Immature natural killer cell (primary cell): ENCODE results near the gene NEMP2. TPM values are rescaled to one million over a fixed set of nuclear protein-coding genes. Genes with fewer than 3 reads are reported as not detected.

ENCODE experiments used
- DNase-seq, 3 donors: peaks; one replicate each; pipeline ENCODE4 v3.0.0; 2022; ENCODE audit warnings: mixed read lengths in 1 of 3
- H3K27ac Mint-ChIP-seq, 6 donors: one replicate each; pipeline ENCODE4 v1.8.0; 2020; ENCODE audit warnings: mixed read lengths in 6 of 6, mild to moderate bottlenecking in 5 of 6, inconsistent platforms in 4 of 6, moderate library complexity in 3 of 6
- H3K27me3 Mint-ChIP-seq, 3 donors: one replicate each; pipeline ENCODE4 v1.8.0; 2020 to 2021; ENCODE audit warnings: low read depth in 3 of 3, mild to moderate bottlenecking in 3 of 3, mixed read lengths in 3 of 3, moderate library complexity in 3 of 3, inconsistent platforms in 1 of 3
- H3K36me3 Mint-ChIP-seq, 3 donors: one replicate each; pipeline ENCODE4 v1.8.0; 2020; ENCODE audit warnings: mixed read lengths in 3 of 3, inconsistent platforms in 2 of 3, mild to moderate bottlenecking in 2 of 3
- H3K4me1 Mint-ChIP-seq, 2 donors: one replicate each; pipeline ENCODE4 v1.8.0; 2020; ENCODE audit warnings: inconsistent platforms in 2 of 2, mild to moderate bottlenecking in 2 of 2, mixed read lengths in 2 of 2, moderate library complexity in 1 of 2
- H3K4me3 Mint-ChIP-seq, 5 donors: one replicate each; pipeline ENCODE4 v1.8.0; 2020; ENCODE audit warnings: mild to moderate bottlenecking in 5 of 5, mixed read lengths in 5 of 5, inconsistent platforms in 3 of 5, moderate library complexity in 3 of 5
- H3K9me3 Mint-ChIP-seq, 6 donors: one replicate each; pipeline ENCODE4 v1.8.0; 2020; ENCODE audit warnings: mild to moderate bottlenecking in 6 of 6, mixed read lengths in 6 of 6, inconsistent platforms in 4 of 6, moderate library complexity in 3 of 6
- polyA plus RNA-seq, 3 donors: library from polyadenylated mRNA; unstranded; fragments of 300-500 nt; fragmentation: Illumina TruSeq; gene quantifications; one replicate each; pipeline ENCODE4 v1.2.3, GENCODE V29; 2021

The NEMP2 gene, protein sequence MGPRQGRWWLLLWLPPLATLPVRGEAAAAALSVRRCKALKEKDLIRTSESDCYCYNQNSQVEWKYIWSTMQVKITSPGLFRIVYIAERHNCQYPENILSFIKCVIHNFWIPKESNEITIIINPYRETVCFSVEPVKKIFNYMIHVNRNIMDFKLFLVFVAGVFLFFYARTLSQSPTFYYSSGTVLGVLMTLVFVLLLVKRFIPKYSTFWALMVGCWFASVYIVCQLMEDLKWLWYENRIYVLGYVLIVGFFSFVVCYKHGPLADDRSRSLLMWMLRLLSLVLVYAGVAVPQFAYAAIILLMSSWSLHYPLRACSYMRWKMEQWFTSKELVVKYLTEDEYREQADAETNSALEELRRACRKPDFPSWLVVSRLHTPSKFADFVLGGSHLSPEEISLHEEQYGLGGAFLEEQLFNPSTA
- polyA plus RNA-seq: 10 to 100 TPM; 10.4 to 20.0 (median 11.4) TPM

DNA sequence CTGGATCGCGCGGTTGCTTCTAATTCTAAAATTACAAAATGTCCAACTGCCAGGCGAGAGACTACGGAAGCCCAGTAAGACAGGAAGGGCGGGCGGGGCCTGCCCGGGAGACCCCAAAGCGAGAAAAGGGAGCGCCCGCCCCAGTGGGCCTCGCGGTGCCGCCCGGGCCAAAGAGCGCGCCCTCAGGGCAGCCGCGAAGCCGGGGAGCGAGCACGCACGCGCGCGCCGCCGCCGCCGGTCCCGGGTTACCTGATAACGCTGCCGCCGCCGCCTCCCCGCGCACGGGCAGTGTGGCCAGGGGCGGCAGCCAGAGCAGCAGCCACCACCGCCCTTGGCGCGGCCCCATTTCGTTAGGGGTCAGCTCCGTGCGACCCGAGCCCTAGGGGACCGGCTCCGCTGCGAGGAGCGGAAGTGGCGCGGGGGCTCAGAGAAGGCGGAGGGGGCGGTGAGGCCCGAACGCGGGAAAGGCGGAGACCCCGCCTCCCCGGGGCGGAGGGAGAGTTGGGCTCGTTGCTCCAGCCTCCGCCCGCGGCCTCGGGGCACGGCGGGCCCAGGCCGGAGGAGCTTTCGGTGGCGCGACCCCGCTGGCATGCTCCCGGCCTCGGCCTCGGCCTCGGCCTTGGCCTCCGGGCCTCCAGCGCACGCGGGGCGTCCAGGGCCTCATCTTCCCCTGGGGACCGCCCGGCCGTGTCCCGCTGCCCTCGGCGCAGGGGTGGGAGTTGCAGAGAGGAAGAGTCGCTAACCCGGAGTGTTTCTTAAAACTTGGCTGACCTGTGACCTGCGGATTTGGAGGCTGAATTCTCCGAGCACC, at the start of gene NEMP2:
Gene NEMP2 (minus strand): TSS at position 413 of the 811 bp plus-strand sequence. CDS start 67 bp downstream, at position 346.
- peaks cover 2 to 15% (median 12%) of the 10 kb centered on the region in 3 donors for H3K27me3 Mint-ChIP-seq
- peak within 1 kb of the TSS; percentile 99 to 100 (median 100) for H3K27ac Mint-ChIP-seq
- peaks cover 8 to 18% (median 14%) of the 10 kb centered on the region in 3 donors for H3K36me3 Mint-ChIP-seq
- peaks cover 34 to 58% of the 10 kb centered on the region in 2 donors for H3K4me1 Mint-ChIP-seq
- peak; percentile 89 to 93 (median 92) for DNase-seq
- H3K9me3 Mint-ChIP-seq: peaks cover 1 to 13% (median 9%) of the 10 kb centered on the region in 6 donors
- peak within 1 kb of the TSS; percentile 95 to 99 (median 96) for H3K4me3 Mint-ChIP-seq

DNA sequence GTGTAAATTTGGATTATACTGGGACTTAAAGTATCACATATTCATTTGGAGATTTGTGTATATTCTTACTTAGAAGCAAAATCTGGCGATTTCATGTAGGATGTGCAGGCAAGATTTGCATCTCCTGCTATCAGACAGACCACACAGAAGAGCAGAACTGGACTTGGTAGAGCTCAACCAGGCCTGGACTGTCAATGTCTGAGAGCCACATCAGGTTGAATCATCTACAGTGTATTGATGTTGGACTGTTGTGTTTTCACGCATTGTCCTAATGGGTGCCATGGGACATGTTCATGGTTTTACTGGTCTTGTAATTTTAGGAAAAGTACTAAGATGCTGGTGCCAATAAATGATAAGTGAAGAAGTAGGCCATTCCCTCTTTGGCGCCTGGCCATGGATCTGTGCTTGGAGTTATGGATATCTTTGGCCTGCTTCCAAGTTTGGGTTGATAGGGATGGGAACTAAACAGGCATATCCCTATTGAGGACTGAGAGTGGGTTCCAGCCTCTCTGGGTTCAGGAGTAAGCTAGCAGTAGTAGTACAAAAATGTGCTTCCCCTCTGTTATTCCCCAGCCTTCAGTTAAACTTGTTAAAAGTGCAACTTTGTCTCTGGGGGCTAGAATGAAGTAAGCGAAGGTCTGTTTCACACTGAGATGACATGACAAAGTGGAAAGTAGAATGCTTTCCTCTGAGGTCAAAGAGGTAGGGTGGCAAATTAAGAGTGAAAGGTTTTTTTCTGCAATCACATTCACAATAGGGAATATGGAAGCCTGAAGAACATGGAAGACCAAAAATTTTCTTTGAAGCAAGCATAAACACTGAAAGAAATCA, 49.2 kb upstream of the NEMP2 start:
- no peak overlapping the region for H3K4me3 Mint-ChIP-seq

DNA sequence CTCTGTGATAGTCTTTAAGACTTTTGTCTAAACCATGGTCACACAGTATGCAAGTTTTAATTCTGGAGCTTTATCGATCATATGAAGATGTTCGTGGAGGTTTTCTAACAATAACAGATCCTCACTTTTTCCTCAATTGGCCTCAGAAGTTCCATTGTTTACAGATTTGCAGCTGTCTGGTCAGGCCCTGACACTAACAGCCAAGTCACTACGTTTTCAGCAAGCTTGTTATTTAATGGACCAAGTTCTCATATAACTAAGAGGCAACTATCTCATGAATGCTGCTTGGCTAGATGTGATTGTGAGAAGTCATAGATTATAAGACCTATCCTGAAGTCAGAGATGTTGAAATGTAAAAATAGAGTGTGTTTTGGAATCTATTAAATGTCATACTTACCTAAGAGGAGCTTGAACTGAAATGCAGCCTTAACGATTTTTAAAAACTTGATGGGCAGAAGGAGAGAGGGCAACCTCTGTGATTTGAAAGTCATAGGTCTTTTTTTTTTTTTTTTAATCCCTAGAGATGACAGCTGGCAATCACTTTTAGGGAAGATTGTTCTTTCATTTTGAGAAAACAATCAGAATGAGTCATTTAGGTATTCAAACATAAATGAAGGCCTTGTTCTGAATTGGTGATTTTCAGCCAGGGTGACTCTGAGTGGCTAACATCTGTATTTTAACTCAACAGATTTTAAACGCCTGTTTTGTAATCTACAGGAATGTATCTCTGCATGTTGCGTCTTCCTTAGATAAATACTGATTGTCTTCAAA, 48.4 kb upstream of the NEMP2 start:
- no peak for DNase-seq
- H3K27me3 Mint-ChIP-seq: peaks cover 0 to 5% (median 0%) of the 10 kb centered on the region in 3 donors
- no peak overlapping the region for H3K27ac Mint-ChIP-seq
- H3K36me3 Mint-ChIP-seq: peaks cover 3 to 15% (median 7%) of the 10 kb centered on the region in 3 donors
- no peaks in the 10 kb centered on the region for H3K9me3 Mint-ChIP-seq
- H3K4me3 Mint-ChIP-seq: no peak overlapping the region
- H3K4me1 Mint-ChIP-seq: peaks cover 26 to 34% of the 10 kb centered on the region in 2 donors

More for the DNA sequence above, 49.2 kb upstream of the NEMP2 start:
- Mint-ChIP-seq H3K36me3 (peaks cover 3 to 15% (median 7%) of the 10 kb centered on the region in 3 donors), H3K9me3 (no peaks in the 10 kb centered on the region), H3K27me3 (peaks cover 0 to 1% (median 0%) of the 10 kb centered on the region in 3 donors), H3K27ac (peak overlapping the region in 1 of 6 donors; percentile 21), H3K4me1 (peaks cover 18 to 26% of the 10 kb centered on the region in 2 donors)
- no peak for DNase-seq

DNA sequence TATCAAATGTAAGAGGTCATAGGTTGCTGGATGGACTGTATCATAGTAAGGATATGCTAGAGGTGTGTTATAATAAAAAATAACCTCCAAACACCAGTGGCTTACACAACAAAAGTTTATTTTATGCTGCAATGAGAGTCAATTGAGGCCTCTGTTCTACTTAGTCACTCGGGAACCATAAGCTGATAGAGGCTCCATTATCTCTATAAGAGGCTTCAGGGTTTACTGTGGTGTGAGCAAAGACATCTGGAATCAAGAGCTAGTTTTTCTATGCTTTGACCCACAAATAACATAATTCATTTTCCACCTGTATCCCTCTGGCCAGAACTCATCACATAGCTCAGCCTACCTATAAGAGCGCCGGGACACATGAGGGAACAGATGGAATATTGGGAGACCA, 47.5 kb upstream of the NEMP2 start:
- DNase-seq: no peak
- Mint-ChIP-seq H3K9me3 (no peaks in the 10 kb centered on the region), H3K4me1 (peaks cover 33 to 36% of the 10 kb centered on the region in 2 donors), H3K4me3 (no peak overlapping the region), H3K27me3 (peaks cover 0 to 5% (median 0%) of the 10 kb centered on the region in 3 donors), H3K36me3 (peaks cover 3 to 15% (median 7%) of the 10 kb centered on the region in 3 donors), H3K27ac (no peak overlapping the region)

DNA sequence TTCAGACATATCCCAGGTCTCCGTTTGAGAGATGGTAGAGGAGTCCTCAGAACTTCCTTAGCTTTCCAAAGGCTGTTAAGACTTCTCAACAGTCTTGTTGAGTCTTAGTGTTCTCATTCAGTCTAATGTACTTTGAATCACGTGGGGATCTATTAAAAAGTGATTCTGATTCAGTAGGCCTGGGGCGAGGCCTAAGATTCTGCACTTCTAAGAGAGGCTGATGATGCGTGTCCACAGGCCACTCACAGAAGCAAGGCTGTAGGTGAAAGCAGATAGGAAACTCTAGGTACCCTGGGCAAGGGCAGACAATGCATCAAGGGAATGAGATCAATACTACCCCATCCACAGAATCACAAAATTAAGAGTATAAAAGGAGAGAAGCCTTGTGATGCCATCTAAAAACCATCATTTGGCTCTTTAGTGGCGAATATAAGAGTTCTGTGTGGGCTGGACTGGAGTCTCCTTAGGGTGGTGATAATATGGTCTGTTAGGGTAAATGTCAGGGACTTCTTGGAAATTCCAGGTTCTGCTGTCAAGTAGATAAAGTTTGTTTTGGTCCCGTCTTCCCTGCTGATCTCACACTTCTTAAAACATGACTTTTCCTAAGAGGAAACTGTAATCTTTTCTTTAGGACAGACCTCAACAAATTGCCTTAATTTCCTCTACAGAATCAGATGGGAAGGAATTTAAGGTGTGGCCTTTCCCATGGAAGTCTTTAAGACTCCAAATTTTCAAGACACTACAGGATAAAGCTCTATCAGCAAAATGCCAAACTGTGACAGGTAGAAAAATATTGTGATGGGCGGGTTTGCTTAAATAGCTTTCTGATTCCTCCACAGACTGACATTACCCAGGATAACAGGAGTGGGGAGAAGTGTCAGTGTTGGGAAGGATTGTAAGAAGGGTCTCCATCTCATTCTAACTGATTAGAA, 45.7 kb upstream of the NEMP2 start:
- peaks cover 0 to 5% (median 0%) of the 10 kb centered on the region in 3 donors for H3K27me3 Mint-ChIP-seq
- no peaks in the 10 kb centered on the region for H3K9me3 Mint-ChIP-seq
- H3K4me1 Mint-ChIP-seq: peaks cover 50 to 54% of the 10 kb centered on the region in 2 donors
- H3K36me3 Mint-ChIP-seq: peaks cover 3 to 15% (median 7%) of the 10 kb centered on the region in 3 donors
- H3K27ac Mint-ChIP-seq: peak overlapping the region in 4 of 6 donors; percentile 21 to 71 (median 32)
- peak overlapping the region in 1 of 5 donors; percentile 27 for H3K4me3 Mint-ChIP-seq
- DNase-seq: no peak

DNA sequence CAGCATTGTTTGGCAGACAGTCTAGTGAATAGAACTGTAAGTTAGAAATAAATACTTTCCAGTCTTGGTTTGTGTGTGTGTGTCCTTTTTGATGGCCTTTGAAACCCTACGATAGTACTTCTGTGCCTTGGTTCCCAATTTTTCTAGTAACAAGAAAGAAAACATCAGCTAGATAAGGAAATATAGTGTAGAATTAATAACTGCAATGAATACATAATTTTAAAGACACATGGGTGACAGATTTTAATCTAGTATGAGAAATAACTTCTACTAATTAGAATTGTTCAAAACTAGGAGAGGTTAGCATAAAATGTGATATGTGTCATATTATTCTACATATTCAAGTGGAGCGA, 44.5 kb upstream of the NEMP2 start:
- Mint-ChIP-seq H3K4me3 (peak overlapping the region in 4 of 5 donors; percentile 59 to 82 (median 68)), H3K27me3 (peaks cover 0 to 3% (median 0%) of the 10 kb centered on the region in 3 donors), H3K27ac (peak overlapping the region; percentile 52 to 93 (median 85)), H3K4me1 (peaks cover 58 to 66% of the 10 kb centered on the region in 2 donors), H3K9me3 (no peaks in the 10 kb centered on the region), H3K36me3 (peaks cover 2 to 11% (median 4%) of the 10 kb centered on the region in 3 donors)
- DNase-seq: no peak

DNA sequence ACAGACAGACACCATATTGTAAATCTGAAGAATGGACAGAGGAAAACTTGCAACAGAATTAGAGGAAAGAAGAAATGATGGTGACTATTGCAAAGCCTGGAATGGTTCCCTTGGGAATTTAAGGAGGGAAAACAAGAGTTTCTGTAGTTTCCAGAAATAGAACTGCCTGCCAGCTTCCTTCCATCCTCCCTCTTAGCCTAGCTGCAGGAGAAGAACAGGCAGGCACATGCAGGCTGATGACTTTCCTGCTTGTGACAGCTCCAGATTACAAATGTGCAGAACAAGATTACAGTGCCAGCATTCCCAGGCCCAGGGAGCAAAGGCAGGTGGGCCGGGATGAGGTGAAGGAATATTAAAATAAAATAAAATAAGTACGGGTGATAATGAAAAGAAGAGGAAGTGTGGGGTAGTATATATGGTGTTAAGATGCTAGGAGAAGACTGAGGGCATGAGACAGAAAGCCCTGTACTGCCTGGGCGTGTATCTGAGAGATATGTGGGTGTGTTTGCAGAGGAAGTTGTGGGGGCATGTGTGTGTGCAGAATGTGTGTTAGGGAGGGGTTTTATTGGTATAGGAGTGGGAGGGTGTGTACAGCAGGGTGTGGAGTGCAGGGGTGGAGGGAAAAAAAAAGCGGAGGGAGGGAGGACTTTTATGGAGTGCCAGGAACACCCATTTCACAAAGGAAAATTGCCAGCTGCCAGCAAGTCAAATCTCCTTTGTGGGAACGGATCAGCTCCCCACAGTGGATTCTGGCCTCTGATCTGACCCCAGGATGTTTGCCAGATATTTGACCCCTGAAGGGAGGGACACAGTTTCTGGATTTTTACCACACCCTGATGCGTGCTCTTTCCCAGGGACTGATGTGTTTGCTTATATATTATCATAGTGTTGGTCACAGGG, 43.9 kb upstream of the NEMP2 start:
- H3K9me3 Mint-ChIP-seq: no peaks in the 10 kb centered on the region
- H3K36me3 Mint-ChIP-seq: peaks cover 0 to 7% (median 0%) of the 10 kb centered on the region in 3 donors
- H3K4me3 Mint-ChIP-seq: peak overlapping the region; percentile 59 to 82 (median 68)
- peaks cover 0 to 3% (median 0%) of the 10 kb centered on the region in 3 donors for H3K27me3 Mint-ChIP-seq
- DNase-seq: peak; percentile 24 to 53 (median 43)
- peak overlapping the region; percentile 52 to 93 (median 85) for H3K27ac Mint-ChIP-seq
- peaks cover 58 to 68% of the 10 kb centered on the region in 2 donors for H3K4me1 Mint-ChIP-seq

DNA sequence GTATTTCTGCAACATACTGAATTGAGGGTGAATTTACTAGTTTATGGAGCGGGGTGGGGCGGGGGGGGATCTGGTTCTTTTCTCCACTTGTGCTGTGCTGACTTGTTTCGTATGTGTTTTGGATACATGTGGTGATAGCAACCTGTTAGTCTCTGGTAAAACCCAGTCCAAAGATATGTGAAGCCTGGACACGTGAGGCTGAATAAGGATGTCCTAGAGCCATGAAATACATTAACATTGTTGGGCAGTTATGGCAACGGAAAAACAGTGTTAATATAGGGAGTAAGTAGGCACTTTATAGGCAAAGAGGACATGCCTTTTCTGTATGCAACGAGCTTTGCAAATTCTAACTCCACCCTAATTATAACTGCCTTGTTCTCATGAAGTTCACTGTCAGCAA, 42.1 kb upstream of the NEMP2 start:
- no peak for DNase-seq
- Mint-ChIP-seq H3K4me1 (peaks cover 62 to 71% of the 10 kb centered on the region in 2 donors), H3K27ac (peak overlapping the region; percentile 84 to 99 (median 93)), H3K9me3 (no peaks in the 10 kb centered on the region), H3K27me3 (peaks cover 0 to 3% (median 0%) of the 10 kb centered on the region in 3 donors), H3K4me3 (peak overlapping the region; percentile 33 to 84 (median 79)), H3K36me3 (peaks cover 0 to 3% (median 0%) of the 10 kb centered on the region in 3 donors)

DNA sequence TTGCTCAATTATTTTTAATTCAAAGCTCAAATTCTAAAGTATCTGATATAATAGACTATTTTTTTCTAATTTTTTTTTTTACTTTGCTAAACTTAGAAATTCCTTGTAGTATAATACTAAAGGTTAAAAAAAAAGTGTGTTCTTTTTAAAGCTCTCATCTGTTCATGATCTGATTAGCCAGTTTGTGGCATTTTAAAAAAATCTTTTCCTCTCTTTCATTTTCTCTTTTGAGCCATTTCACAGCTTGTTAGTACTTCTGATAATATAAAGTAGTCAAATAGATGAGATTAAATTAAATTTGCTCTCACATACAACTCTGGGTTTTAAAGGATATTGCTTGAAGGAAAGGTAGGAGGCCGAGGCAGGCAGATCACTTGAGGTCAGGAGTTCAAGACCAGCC, 40.7 kb upstream of the NEMP2 start:
- Mint-ChIP-seq H3K27me3 (peaks cover 0 to 3% (median 0%) of the 10 kb centered on the region in 3 donors), H3K36me3 (peaks cover 0 to 3% (median 0%) of the 10 kb centered on the region in 3 donors), H3K4me3 (peak overlapping the region; percentile 73 to 84 (median 82)), H3K9me3 (no peaks in the 10 kb centered on the region), H3K4me1 (peaks cover 60 to 69% of the 10 kb centered on the region in 2 donors), H3K27ac (peak overlapping the region; percentile 88 to 99 (median 94))
- peak; percentile 43 to 57 (median 50) for DNase-seq

DNA sequence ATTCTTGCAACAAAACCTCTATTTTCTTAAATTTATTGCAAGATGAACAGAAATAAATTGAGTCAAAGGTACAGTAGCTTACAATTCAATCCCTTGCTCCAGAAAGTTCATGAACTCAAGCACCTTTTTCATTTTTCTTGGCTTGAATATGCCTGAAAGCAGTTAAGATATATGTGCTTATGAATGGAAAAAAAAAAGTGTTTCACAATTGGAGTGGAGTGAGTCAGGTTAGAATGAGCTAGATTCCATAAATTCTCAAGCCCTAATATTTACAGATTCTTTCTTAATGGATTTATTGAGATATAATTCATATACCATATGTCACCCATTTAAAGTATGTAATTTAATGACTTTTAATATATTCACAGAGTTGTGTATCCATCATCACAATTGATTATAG, 39.6 kb upstream of the NEMP2 start:
- Mint-ChIP-seq H3K9me3 (no peaks in the 10 kb centered on the region), H3K27me3 (peaks cover 0 to 3% (median 0%) of the 10 kb centered on the region in 3 donors), H3K27ac (peak overlapping the region in 5 of 6 donors; percentile 63 to 99 (median 88)), H3K4me1 (peaks cover 51 to 58% of the 10 kb centered on the region in 2 donors), H3K36me3 (no peaks in the 10 kb centered on the region), H3K4me3 (peak overlapping the region in 4 of 5 donors; percentile 25 to 55 (median 32))
- no peak for DNase-seq

DNA sequence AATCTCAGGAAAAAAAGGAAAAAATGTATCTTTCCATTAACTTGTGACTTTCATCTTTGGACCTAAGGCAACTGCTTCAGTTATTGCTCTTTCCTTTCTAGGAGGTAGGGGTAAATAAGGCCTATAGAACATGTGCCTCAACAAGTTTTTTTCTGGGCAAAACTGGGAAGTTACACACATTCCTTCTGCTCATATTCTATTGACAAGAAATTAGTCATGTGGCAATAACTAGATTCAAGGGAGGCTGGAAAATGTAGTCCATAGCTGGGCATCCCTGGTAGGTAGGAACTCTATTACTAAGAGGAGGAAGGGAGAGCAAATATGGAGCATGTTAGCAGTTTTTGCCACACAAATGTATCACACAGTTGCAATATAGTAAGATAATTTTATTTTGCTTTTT, 37.7 kb upstream of the NEMP2 start:
- peaks cover 32 to 39% of the 10 kb centered on the region in 2 donors for H3K4me1 Mint-ChIP-seq
- no peak overlapping the region for H3K4me3 Mint-ChIP-seq
- H3K27me3 Mint-ChIP-seq: no peaks in the 10 kb centered on the region
- H3K36me3 Mint-ChIP-seq: peaks cover 0 to 6% (median 4%) of the 10 kb centered on the region in 3 donors
- peaks cover 0 to 6% (median 2%) of the 10 kb centered on the region in 6 donors for H3K9me3 Mint-ChIP-seq
- DNase-seq: no peak
- peak overlapping the region in 1 of 6 donors; percentile 55 for H3K27ac Mint-ChIP-seq
